Left renal cortex interstitium (tissue), 4 donors: ENCODE data around the gene LINGO1. TPM values are rescaled to one million over a fixed set of nuclear protein-coding genes. Genes with fewer than 3 reads are reported as not detected.

Source experiments
- DNase-seq, 4 donors: peaks; one replicate each; pipeline ENCODE4 v3.0.0-alpha.2; 2013; ENCODE audit warnings: low read depth in 4 of 4, low spot score in 2 of 4, missing footprints in 1 of 4
- polyA plus RNA-seq, 4 donors: library from polyadenylated mRNA; unstranded; fragments of 120-200 nt; gene quantifications; one replicate each; pipeline ENCODE4 v1.2.1, GENCODE V29; 2013; ENCODE audit not compliant: insufficient read length in 4 of 4

Gene LINGO1
- polyA plus RNA-seq, 4 donors: 12.9 to 17.2 (median 16.4) TPM

DNA sequence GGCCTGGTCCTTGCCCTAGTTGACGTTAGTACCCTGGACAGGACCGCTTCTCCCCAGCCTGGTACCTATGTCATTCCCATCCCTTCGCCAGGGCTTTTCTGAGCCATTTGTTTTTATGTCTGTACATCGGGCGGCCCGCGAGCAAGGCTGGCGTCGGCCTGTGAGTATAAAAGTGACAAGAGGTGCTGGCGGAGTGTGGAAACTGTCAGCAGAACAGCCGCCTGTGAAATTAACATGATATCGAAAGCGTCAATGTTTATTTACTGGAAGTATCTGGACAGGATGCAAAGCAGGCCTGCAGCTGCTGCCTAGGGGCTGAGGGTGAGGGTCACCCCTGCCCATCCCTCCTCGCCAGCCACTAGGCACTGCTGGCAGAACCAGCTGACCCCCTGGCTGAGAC, 33.4 kb downstream of the LINGO1 start:
- DNase-seq: no peak

- DNase-seq: no peak
These were observed 34.1 kb downstream of the LINGO1 start for GRCh38 chr15:77598644-77599043.

- no peak for DNase-seq
These were observed 34.8 kb downstream of the LINGO1 start for GRCh38 chr15:77597804-77598453.

- DNase-seq: no peak
These were observed 35.6 kb downstream of the LINGO1 start for GRCh38 chr15:77596821-77597803.

- DNase-seq: no peak
These were observed 37.5 kb downstream of the LINGO1 start for GRCh38 chr15:77595231-77595630.

- DNase-seq: no peak
These were observed 40.0 kb downstream of the LINGO1 start for GRCh38 chr15:77592758-77593157.

DNA sequence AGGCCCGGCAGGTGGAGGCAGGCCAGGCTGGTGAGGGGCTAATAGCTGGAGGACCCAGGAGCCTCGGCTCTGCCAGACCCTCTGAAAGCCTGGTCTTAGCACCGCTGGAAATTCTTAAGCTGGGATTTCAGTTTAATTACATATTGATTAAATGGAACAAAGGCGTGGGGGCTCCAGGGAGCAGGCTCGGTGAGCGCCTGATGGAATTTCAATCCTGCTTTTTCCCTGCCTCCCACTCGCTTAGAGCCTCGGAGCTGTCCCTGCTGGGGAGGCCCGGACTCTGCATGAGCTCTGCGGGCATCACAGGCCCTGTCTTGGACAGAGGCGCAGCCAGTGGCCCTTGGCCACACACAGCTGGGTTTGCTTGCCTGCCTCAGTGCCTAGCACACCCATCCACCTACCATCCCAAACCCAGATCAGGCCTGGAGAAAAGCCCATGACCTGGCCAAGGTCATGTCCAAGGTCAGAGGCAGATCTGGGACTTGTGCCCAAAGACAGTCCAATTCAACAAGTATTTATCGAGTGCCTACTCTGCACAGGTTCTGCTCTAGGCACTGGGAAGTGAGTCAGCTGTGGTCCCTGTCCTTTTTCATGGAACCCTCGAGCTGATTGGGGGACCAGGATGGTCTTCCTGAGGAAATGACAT, 40.6 kb downstream of the LINGO1 start:
- DNase-seq: no peak

- DNase-seq: no peak
These were observed 42.9 kb downstream of the LINGO1 start for GRCh38 chr15:77589839-77590238.

DNA sequence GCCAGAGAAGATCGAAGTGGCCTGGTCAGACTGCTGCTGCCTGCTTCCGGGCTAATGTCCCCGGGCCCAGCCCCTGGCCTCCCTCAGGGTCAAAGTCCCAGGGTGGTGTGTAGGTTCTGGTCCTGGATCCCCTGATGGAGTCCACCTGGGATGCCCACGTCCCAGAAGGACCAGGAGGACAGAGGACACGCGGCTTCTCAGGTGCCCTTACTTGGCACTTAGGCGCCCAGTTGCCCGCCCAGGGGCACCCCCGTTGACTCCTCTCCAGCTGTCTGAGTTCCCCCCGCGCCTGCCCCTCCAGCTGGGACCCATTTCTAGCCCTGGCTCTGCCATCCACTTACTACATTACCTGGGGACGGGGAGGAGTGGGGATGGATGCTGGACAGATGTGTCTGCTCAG, 44.6 kb downstream of the LINGO1 start:
- no peak for DNase-seq

DNA sequence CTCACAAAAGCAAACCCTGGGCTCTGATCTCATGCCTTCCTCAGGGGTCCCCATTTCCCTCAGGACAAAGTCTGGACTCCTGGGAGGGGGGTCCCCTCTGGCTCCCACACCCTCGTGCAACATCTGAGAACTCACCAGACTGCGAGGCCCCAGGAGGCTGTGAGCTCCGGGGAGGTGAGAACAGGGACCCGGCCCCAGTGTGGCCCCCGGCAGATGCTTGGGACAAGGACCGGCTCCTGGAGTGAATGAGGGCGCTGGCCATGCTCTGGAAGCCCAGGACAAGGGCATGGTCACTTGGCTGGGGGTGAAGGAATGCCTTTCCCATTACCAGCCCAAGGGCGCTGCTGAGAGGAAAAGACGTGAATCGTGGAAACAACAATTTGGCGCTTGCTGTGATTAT, 48.0 kb downstream of the LINGO1 start:
- no peak for DNase-seq

DNA sequence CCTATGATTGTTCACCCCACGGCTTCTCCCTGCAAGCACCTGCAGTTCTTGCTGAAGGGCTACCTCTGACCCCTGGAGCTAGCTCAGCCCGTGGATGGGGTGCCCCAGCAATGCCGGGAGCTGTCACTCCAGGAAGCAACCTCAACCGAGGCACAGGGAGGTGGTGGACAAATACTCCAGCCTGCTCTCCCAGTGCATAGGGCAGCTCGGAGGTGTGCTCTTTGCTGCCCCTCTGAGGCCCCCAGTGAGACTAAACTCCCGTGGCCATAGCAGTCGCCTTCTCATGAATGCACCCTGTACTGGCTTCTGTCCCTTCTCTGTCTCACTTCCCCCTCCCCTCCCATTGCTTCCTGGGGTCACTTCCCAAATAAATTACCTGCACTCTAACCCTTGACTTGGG, 48.5 kb downstream of the LINGO1 start:
- no peak for DNase-seq

GRCh38 chr15:77582763-77583162, 49.9 kb downstream of the LINGO1 start:
- DNase-seq: no peak

GRCh38 chr15:77581896-77582569, 50.7 kb downstream of the LINGO1 start:
- no peak for DNase-seq

DNA sequence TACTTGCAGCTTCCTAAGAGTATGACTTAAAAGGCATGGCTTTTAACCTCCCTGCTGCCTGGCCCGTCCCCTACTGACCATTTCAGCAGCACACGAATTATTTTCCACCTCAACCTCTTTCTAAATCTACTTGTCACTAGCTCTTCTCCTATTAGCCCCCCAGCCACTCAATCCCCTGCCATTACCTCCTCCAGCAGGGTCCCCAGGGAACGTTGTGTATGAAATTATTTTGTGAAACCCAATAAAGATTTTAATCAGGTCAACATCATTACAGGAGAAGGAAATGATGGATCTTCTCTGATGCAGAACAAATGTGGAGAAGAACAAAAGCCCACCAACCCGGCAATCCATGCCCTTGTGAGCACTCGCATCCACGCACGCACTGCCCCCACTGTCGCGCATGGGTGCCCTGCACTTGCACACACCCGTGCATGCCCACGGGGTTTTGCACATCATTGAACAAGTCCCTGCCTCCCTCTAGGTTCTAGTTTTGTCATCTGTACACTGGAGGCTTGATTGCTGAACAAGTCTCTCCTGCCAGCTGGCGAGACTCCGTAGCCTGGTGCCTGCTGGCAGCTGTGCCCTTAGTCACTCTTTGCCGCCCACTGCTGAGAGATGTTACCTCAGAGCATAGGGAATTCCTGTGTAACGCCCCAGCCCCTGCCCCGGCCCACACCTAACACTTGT, 51.6 kb downstream of the LINGO1 start:
- no peak for DNase-seq

GRCh38 chr15:77579498-77580188, 53.1 kb downstream of the LINGO1 start:
- DNase-seq: no peak

- no peak for DNase-seq
These were observed 53.9 kb downstream of the LINGO1 start for GRCh38 chr15:77578641-77579372.

- no peak for DNase-seq
These were observed 55.3 kb downstream of the LINGO1 start for GRCh38 chr15:77577366-77577950.

DNA sequence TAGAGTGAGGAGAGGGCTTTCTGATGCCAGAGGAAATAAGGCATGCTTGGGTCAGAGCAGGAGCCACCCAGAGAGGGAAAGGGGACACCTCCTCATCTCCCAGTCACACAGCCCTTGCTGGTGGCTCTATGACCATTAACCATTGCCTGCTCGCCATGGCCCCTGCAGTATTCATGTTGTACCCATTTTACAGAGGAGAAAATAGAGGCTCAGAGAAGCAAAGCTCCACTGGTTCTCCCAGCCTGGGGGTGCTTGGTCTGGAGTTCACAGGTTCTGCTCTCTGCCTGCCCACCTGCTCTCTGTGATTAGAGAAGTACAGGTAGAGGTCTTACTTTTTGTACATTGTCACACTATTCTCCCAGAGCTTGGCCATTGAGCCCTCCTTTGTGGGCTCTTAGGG, 56.2 kb downstream of the LINGO1 start:
- DNase-seq: no peak
